ENCODE measurements around the gene OXSM.

GRCh38 chr3:25840099-25840498 lies 50.2 kb downstream of the OXSM start:
- TF ChIP-seq EP300 (IDR thresholded peaks at IDR 0.05; ENCODE audit: borderline replicate concordance) (no peak), TAF1 (IDR thresholded peaks at IDR 0.05; ENCODE audit: low read depth) (no peak), ZBTB7A (IDR thresholded peaks at IDR 0.05; ENCODE audit: low read depth) (no peak), TCF12 (IDR thresholded peaks at IDR 0.05; ENCODE audit: low read depth) (no peak), EGR1 (IDR thresholded peaks at IDR 0.05) (no peak), RAD21 (IDR thresholded peaks at IDR 0.05; ENCODE audit: low read depth) (no peak), YY1 (IDR thresholded peaks at IDR 0.05; ENCODE audit: low read depth) (no peak), CREB1 (IDR thresholded peaks at IDR 0.05; ENCODE audit: low read depth) (no peak), REST (IDR thresholded peaks at IDR 0.05; ENCODE audit: low read depth) (no peak), TEAD4 (IDR thresholded peaks at IDR 0.05) (no peak), CEBPB (IDR thresholded peaks at IDR 0.05) (no peak)
- TF ChIP-seq, protein P1, sequence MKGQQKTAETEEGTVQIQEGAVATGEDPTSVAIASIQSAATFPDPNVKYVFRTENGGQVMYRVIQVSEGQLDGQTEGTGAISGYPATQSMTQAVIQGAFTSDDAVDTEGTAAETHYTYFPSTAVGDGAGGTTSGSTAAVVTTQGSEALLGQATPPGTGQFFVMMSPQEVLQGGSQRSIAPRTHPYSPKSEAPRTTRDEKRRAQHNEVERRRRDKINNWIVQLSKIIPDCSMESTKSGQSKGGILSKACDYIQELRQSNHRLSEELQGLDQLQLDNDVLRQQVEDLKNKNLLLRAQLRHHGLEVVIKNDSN (IDR thresholded peaks at IDR 0.05): no peak

Data from Ishikawa (cell line).